ENCODE data around the gene ERFE.
"Not testable (repeated sequence)": the region's sequence is repeated elsewhere in the genome, so short reads cannot be mapped to it uniquely, and the experiment has no call there.

The ERFE gene
- long read RNA-seq, donor 1, result 0 reads
- long read RNA-seq, donor 2, partial matches to known transcripts, result 0 of 1 reads
- long read RNA-seq, donor 2, other reads (novel, unspliced or antisense), result 0 of 1 reads
- long read RNA-seq, donor 3, partial matches to known transcripts, result 0 of 2 reads
- long read RNA-seq, donor 3, other reads (novel, unspliced or antisense), result 0 of 2 reads
- long read RNA-seq, donor 4, partial matches to known transcripts, result 0 of 1 reads
- long read RNA-seq, donor 4, other reads (novel, unspliced or antisense), result 0 of 1 reads
- long read RNA-seq, donor 5, partial matches to known transcripts, result 0 of 2 reads
- long read RNA-seq, donor 5, other reads (novel, unspliced or antisense), result 0 of 2 reads
- long read RNA-seq, donor 6, partial matches to known transcripts, result 6 of 6 reads
- long read RNA-seq, donor 6, other reads (novel, unspliced or antisense), result 0 of 6 reads
- long read RNA-seq, donor 7, partial matches to known transcripts, result 0 of 2 reads
- long read RNA-seq, donor 7, other reads (novel, unspliced or antisense), result 0 of 2 reads
- long read RNA-seq, donor 8, result 0 reads

GRCh38 chr2:238158509-238159070 lies at the start of gene ERFE:
TSS of gene ERFE (plus strand) at chr2:238158970. CDS start at chr2:238159008, 38 bp downstream.
- peak; percentile 30 for DNase-seq

DNA sequence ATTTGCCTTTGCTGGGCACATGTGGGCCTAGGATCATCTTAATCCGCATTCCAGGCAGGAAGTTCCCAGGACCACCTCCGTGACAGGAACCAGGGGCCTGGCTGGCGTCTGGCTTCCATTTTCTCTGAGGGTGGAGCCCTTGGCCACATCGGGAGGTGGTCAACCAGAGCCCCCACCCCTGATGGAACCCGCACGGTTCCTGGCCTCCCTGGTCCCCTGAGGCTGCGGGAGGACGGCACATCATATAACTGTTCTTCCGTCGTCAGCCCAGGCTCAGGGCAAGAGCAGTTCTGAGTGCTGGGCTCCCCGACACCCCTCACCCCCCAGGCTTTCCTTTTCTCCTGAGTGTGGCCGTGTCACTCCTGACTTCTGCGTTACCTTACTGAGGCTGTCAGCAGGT lies 45.2 kb upstream of the ERFE start:
- DNase-seq, result no peak

DNA sequence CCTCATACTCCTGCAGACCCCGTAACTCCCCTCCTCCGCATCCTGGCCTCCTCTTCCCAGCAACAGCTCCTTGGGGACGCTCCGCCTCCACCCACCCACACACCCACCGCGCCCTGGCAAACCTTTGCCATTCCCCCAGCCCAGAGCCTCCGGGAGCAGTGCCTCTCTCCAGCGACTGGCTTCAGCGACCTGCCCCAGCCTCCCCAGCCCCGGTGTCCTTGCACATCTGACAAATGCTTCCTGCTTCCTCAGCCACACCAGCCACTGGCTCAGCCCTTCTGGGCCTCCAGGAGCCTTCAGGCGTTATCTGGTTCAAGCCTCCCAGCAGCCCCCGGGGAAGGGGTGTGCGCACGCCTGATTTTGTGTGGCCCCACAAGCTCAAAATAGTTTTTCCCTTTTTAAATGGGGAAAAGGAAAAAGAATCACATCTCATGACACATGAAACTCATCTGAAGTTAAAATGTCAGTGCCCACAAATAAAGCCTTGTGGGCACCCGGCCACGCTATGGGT lies 44.4 kb upstream of the ERFE start:
- DNase-seq, result no peak

DNA sequence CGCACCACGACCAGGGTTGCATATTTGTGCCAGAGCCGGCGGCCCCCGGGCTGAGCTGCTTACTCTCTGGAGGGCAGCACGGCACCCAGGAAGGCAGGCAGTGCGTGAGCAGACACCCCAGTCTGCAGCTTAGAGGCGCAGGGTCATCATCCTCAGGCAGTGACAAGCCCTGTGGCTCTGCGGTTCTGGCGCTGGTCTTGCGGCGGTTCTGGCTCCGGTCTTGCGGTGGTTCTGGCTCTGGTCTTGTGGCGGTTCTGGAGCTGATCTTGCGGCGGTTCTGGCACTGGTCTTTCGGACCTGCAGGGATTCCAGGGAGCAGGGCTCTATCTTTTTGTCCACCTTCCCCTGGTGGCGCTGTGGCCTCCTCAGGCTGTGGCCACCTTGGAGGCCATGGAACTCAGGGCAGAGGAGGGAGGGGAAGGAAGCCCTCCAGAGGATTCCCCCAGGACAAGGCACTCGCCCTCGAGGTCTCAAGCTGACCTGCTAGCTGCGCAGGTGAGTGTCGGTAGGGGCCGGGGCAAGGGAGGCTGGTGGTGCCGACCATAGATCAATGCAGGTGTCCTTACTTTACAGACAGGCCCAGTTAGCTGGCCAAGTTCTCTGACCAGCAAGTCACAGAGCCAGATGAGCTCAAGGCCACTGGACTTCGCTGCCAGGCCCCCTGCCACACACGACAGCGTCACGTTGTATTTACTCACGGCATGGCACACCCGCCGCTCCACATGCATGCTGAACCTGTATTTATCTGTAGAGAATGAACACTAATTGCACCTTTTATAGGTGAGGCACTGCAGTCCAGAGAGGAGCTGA lies 43.7 kb upstream of the ERFE start:
- no peak for DNase-seq

DNA sequence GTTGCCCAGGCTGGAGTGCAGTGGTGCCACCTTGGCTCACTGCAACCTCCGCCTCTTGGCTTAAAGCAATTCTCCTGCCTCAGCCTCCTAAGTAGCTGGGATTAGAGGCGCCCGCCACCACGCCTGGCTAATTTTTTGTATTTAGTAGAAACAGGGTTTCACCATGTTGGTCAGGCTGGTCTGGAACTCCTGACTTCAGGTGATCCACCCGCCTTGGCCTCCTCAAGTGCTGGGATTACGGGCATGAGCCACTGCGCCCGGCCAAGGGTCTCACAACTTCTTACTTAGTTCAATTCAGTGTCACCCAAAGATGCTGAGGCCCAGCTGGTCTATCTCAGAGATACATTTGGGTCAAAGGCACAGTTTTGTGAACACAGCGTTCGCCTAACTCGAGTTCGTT lies 43.1 kb upstream of the ERFE start:
- DNase-seq, result not testable (repeated sequence)

- DNase-seq, result no peak
Observed at GRCh38 chr2:238116298-238117198, 42.2 kb upstream of the ERFE start.

DNA sequence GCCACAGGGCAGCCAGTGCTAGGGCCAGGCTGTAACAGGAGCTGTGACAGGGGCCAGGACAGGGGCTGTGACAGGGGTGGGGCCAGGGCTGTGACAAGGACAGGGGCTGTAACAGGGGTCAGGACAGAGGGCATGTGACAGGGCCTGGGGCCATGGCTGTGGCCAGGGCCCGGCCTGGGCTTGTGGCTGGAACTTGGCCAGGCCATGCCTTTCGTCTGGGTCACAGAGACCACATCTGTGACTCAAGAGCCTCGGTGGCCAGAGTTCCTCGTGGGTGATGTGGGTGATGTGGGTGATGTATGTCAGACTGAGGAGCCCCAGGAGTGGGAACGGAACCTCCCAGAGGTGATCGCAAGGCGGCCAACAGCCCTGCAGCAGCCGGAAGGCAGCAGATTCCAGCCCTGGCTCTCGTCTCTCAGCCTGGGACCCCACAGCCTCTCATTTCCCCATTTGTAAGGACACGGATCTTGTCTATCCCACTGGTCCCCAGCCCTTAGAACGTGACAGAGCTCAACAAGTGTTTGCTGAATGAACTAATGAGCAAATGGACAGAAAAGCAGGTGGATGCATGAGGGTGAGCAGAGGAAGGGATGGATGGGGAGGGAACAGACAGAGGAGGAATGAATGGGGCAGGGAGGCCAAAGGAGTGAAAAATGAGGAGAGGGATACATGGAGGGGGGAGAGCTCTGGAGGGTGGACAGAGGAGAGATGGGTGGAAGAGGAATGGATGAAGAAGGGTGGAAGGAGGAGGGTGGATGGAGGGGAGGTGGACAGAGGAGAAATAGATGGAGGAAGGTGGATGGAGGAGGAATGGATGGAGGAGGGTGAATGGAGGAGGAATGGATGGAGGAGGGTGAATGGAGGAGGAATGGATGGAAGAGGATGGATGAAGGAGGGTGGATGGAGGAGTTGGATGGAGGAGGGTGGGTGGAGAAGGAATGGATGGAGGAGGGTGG lies 41.3 kb upstream of the ERFE start:
- no peak for DNase-seq

GRCh38 chr2:238119756-238120462 lies 38.9 kb upstream of the ERFE start:
- DNase-seq, result no peak

DNA sequence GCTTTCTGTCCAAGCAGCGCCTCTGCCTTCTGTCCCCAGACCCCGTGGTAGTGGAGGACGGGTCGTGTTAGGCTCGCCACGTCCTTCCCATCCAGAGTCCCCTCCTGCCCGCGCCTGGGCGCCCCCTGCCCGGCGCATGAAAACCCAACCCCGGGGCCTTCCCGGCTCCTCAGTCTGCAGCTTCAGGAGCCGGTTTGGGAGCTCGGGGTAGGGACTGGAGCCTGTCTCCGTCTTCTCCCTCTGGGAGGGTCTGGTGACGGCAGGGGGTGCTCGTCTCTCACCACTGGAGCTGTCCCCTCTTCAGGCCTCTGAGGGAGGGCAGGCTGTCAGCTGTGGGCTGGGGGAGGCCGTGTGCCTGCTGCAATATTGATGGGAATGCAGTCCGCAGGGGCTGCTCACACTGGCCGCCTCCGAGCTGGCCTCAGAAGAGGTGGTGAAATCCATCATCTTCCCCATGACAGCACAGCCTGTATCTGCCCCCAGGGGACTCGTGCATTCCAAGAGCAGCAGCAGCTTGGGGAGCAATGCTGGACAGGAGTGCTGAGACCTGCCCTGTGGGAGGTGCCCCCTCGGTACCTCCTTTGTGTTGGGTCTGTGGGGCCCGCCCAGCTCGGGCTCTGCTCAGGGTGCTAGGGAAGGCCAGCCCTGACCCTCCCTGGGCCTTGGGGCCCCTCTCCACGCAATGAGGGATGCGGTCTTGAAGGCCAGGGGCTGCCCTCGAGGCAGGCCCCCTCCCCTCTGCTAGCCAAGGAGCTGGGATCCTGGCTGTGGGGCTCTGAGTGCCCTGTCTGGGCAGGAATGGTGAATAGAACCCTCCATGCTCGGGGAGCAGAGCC lies 38.1 kb upstream of the ERFE start:
- DNase-seq, result peak; percentile 62

GRCh38 chr2:238121511-238122286 lies 37.1 kb upstream of the ERFE start:
- DNase-seq, result no peak

GRCh38 chr2:238122287-238123217 lies 36.2 kb upstream of the ERFE start:
- DNase-seq, result no peak

DNA sequence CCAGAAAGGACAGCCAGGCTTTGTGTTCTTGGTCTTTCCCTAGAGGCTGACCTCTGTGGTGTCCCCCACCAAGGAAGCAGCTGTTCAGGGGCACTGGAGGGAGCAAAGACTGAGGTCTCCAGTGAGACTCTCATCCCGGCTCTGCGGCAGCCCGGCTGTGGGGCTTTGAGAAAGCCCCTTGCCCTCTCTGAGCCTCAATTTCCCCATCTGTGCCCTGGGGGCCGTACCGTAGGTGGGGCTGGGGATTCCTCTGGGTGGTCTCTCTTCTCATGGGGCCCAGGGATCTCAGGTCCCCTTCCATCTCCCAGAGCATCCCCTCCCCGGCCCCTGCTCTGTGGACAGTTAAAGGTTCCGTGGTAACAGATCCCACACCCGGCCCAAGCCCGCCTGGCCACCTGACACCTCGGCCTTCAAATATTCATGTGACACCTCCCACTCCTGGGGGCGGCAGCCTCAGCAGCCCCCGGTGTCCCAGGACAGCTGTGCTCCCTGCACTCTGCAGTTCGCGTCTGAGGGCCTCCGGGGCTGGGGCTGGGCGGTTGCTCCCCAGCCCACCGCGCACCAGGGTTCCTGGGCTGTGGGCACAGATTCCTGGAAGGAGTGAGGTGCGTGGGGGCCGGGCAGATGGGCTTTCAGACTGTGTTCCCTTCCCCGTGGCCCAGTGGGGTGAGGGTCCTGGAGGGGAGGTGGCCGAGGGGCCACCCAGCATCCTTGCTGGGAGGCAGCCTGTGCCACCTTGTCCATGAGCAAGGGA lies 35.4 kb upstream of the ERFE start:
- no peak for DNase-seq

DNA sequence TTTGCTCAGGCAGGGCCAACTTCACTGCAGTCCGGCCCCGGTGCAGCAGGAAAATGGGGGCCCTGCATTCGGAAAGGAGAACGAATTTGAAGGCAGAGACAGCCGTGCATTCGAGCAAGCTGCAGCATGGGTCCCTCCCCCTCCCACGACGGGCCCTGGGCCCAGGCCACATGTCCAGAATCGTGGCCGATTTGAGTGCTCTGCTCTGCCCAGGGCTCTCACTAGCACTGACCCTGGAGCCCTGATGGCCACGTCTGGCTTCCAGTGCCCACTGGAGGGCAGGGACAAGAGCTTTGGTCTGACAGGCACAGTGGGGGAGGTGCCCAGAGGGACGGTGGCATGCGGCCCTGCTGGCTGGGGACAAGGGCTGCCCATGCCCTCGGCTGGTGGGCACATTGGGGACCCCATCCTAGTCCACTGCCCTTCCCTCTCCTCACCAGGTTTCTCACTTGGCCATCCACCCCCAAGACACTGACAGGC lies 34.7 kb upstream of the ERFE start:
- no peak for DNase-seq

GRCh38 chr2:238124488-238125126 lies 34.2 kb upstream of the ERFE start:
- no peak for DNase-seq
